Mesendoderm (in vitro differentiated cells): ENCODE results near the gene CCDC69.

Experiments
- DNase-seq: peaks from one replicate; pipeline ENCODE4 v3.0.0; 2013
- H2AK5ac ChIP-seq: 2 replicates; pipeline ENCODE4 v1.6.1; 2013; ENCODE audit warnings: low read length, inconsistent platforms
- H2BK120ac ChIP-seq: 2 replicates; pipeline ENCODE4 v1.6.1; 2013; ENCODE audit warnings: low read depth, mild to moderate bottlenecking, low read length, moderate library complexity, mixed read lengths
- H2BK15ac ChIP-seq: replicated peaks from 2 replicates; pipeline ENCODE4 v1.6.1; 2013; ENCODE audit warnings: low read depth, mild to moderate bottlenecking, moderate library complexity
- H2BK5ac ChIP-seq: 2 replicates; pipeline ENCODE4 v1.6.1; 2013; ENCODE audit warnings: low read length, inconsistent platforms
- H3K18ac ChIP-seq: 2 replicates; pipeline ENCODE4 v1.6.1; 2013; ENCODE audit warnings: mild to moderate bottlenecking, low read length, mixed read lengths
- H3K23ac ChIP-seq: one replicate; pipeline ENCODE4 v1.6.1; 2013; ENCODE audit warnings: low read length
- H3K27ac ChIP-seq: 2 replicates; pipeline ENCODE4 v1.5.1; 2013; ENCODE audit warnings: low read depth, mild to moderate bottlenecking, inconsistent platforms, low read length, moderate library complexity
- H3K27me3 ChIP-seq: 2 replicates; pipeline ENCODE4 v1.6.1; 2013; ENCODE audit warnings: low read length, control low read depth, mild to moderate bottlenecking, inconsistent platforms; ENCODE audit not compliant: insufficient read depth, poor library complexity
- H3K36me3 ChIP-seq: 2 replicates; pipeline ENCODE4 v1.6.1; 2013; ENCODE audit warnings: low read length, inconsistent platforms; ENCODE audit not compliant: control insufficient read depth, insufficient read depth
- H3K4ac ChIP-seq: one replicate; pipeline ENCODE4 v1.6.1; 2013; ENCODE audit warnings: low read depth, mild to moderate bottlenecking, low read length, moderate library complexity
- H3K4me1 ChIP-seq: 2 replicates; pipeline ENCODE4 v1.6.1; 2013; ENCODE audit warnings: low read depth, low read length, inconsistent platforms; ENCODE audit not compliant: control insufficient read depth
- H3K4me2 ChIP-seq: 2 replicates; pipeline ENCODE4 v1.6.1; 2013; ENCODE audit warnings: low read length
- H3K4me3 ChIP-seq: 2 replicates; pipeline ENCODE4 v1.5.1; 2013; ENCODE audit warnings: mild to moderate bottlenecking, low read length
- H3K56ac ChIP-seq: one replicate; pipeline ENCODE4 v1.6.1; 2013; ENCODE audit warnings: low read length
- H3K79me1 ChIP-seq: 2 replicates; pipeline ENCODE4 v1.6.1; 2013; ENCODE audit warnings: low read length, inconsistent platforms
- H3K79me2 ChIP-seq: 2 replicates; pipeline ENCODE4 v1.6.1; 2013; ENCODE audit warnings: mild to moderate bottlenecking, low read length; ENCODE audit not compliant: control insufficient read depth, insufficient read depth
- H3K9ac ChIP-seq: 2 replicates; pipeline ENCODE4 v1.6.1; 2013; ENCODE audit warnings: low read length, inconsistent platforms
- H4K5ac ChIP-seq: one replicate; pipeline ENCODE4 v1.6.1; 2013; ENCODE audit warnings: low read length
- H4K8ac ChIP-seq: one replicate; pipeline ENCODE4 v1.6.1; 2013; ENCODE audit warnings: low read depth, mild to moderate bottlenecking, control low read depth, low read length, moderate library complexity
- WGBS: extraction: QIAGEN DNeasy Blood & Tissue Kit; methylation state at CpG from one replicate; pipeline ENCODE4 v1.1.7; 2013; ENCODE audit warnings: low lambda C conversion rate, missing lambda C conversion rate; ENCODE audit not compliant: insufficient coverage; ENCODE audit errors: extremely low coverage; 5-methylcytosine and 5-hydroxymethylcytosine counted together

Gene CCDC69

DNA sequence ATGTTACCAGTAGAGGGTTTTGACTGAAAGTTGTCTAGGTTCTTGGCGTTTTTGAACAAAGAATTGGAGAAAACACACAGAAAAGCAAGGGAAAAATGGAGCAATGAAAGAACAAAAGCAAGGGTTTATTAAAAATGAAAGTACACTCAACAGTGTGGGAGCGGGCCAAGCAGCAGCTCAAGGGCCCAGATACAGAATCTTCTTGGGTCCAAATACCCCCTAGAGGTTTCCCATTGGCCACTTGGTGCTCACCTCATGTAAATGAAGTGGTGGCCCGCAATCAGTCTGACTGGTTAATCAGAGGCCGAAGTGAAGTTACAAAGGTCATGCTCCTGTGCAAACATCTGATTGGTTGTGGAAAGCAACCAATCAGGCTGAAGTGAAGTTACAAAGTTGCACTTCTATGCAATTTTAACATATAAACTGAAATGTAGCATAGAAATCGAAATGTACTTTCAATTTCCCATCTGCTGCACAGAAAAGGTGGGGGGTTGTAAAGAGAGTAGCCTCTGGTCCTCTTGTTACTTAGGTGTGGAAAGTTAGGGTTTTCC is 27.2 kb upstream of the CCDC69 start:
- H3K56ac ChIP-seq, result no peak overlapping the region
- no peak overlapping the region for H3K4me2 ChIP-seq
- H3K18ac ChIP-seq, result no peak overlapping the region
- no peak overlapping the region for H2BK15ac ChIP-seq
- peak; percentile 36 for DNase-seq
- H3K79me1 ChIP-seq, result peaks cover 4% of the 10 kb centered on the region
- H3K36me3 ChIP-seq, result no peaks in the 10 kb centered on the region
- no peaks in the 10 kb centered on the region for H3K27me3 ChIP-seq
- no peak overlapping the region for H2BK120ac ChIP-seq
- H3K4ac ChIP-seq, result no peak overlapping the region
- no peak overlapping the region for H2AK5ac ChIP-seq
- H3K4me3 ChIP-seq, result no peak overlapping the region
- no peak overlapping the region for H3K27ac ChIP-seq
- H4K8ac ChIP-seq, result no peak overlapping the region
- H4K5ac ChIP-seq, result no peak overlapping the region
- no peak overlapping the region for H3K9ac ChIP-seq
- H2BK5ac ChIP-seq, result no peak overlapping the region
- no peaks in the 10 kb centered on the region for H3K79me2 ChIP-seq
- H3K4me1 ChIP-seq, result peaks cover 2% of the 10 kb centered on the region
- WGBS, result no CpG with 5 or more reads among the region's 5 CpGs
- H3K23ac ChIP-seq, result no peak overlapping the region

DNA sequence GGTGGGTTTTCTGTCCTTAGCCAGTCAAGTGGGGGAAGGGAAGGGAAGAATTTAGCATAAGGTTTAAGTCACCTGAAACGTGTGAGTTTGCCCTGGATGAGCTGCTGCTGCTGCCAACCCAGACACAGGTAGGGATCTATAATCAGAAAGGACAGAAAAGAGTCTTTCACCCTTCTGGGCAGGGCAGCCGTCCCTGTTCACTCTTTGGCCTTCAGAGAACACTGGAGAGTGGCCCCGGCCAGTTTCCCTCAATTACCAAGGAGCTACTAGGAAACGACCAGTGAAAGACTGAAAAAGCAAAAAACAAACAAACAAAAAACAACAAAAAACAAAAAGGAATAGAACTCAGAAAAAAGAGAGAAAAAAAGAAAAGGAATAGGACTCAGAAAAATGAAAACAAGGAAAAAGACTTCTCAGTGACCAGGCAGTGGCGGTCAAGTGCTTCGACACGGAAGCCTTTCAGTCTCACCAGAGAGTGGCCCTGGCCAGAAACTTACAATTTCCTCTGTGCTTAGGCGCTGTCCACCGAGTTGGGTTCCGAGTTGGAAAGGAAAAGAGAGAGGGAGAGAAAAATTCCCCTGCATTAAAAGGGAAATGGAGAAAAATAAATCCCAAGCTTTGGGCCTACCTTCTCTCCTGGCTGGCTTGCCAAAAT is 26.6 kb upstream of the CCDC69 start:
- no peak overlapping the region for H2BK120ac ChIP-seq
- H3K56ac ChIP-seq, result no peak overlapping the region
- H4K5ac ChIP-seq, result no peak overlapping the region
- H3K27me3 ChIP-seq, result no peaks in the 10 kb centered on the region
- H3K18ac ChIP-seq, result no peak overlapping the region
- H2BK15ac ChIP-seq, result no peak overlapping the region
- H3K4ac ChIP-seq, result no peak overlapping the region
- no peaks in the 10 kb centered on the region for H3K36me3 ChIP-seq
- DNase-seq, result no peak
- H3K79me1 ChIP-seq, result peaks cover 2% of the 10 kb centered on the region
- no peaks in the 10 kb centered on the region for H3K79me2 ChIP-seq
- no peak overlapping the region for H2AK5ac ChIP-seq
- peaks cover 2% of the 10 kb centered on the region for H3K4me1 ChIP-seq
- peak overlapping the region; percentile 56 for H4K8ac ChIP-seq
- no peak overlapping the region for H3K27ac ChIP-seq
- H3K23ac ChIP-seq, result no peak overlapping the region
- no peak overlapping the region for H3K4me2 ChIP-seq
- no peak overlapping the region for H2BK5ac ChIP-seq
- WGBS, result no CpG with 5 or more reads among the region's 10 CpGs
- no peak overlapping the region for H3K4me3 ChIP-seq
- H3K9ac ChIP-seq, result no peak overlapping the region

DNA sequence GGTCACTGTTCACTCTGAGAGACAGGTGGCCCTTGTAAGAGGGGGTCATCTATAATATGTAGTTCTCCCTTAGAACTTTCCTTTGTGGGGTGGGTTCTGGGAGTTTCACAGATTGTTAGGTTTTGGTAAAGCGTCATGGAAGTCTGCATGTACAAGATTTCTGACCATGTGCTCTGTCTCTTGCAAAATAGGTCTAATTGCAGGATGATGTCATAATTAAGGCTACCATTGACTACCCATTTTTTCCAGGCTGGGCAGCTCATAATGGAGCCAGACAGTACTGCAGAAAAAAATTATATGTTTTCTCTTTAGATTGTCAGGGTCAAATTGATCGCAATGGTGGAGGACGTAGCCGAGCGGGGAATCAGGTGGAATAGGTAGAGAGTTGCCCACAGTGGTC is 25.4 kb upstream of the CCDC69 start:
- Histone ChIP-seq H3K79me1 (peaks cover 2% of the 10 kb centered on the region), H3K79me2 (no peaks in the 10 kb centered on the region), H3K23ac (no peak overlapping the region), H3K4me2 (no peak overlapping the region), H3K36me3 (no peaks in the 10 kb centered on the region), H4K5ac (no peak overlapping the region), H3K4me3 (no peak overlapping the region), H3K4me1 (peaks cover 2% of the 10 kb centered on the region), H3K27ac (no peak overlapping the region), H3K27me3 (no peaks in the 10 kb centered on the region), H3K56ac (no peak overlapping the region), H2AK5ac (no peak overlapping the region), H3K9ac (no peak overlapping the region), H4K8ac (no peak overlapping the region), H2BK5ac (no peak overlapping the region), H3K4ac (no peak overlapping the region), H2BK120ac (no peak overlapping the region), H2BK15ac (no peak overlapping the region), H3K18ac (no peak overlapping the region)
- no CpG with 5 or more reads among the region's 5 CpGs for WGBS
- no peak for DNase-seq

DNA sequence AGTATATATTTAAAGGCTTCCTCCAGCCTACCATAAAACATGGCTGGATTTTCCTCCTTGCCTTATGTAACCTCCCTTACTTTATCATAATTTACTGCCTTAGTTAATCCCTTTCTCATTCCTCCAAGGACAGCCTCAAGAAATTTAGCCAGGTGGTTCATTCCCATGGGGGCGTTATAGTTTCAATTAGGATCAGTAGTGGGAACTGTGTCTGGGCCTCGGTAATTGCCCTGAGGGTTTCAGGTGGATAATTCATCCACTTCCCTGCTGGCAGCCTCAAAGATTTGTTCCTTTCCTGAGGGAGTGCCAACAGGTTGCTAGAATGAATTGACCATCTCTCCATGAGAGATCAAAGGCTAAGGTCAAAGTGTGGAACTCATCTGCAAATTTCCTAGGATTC is 24.8 kb upstream of the CCDC69 start:
- no peak overlapping the region for H3K56ac ChIP-seq
- no peak overlapping the region for H3K9ac ChIP-seq
- no peak overlapping the region for H2BK5ac ChIP-seq
- H4K5ac ChIP-seq, result no peak overlapping the region
- no peaks in the 10 kb centered on the region for H3K27me3 ChIP-seq
- H3K27ac ChIP-seq, result no peak overlapping the region
- H3K4ac ChIP-seq, result no peak overlapping the region
- no peak overlapping the region for H2AK5ac ChIP-seq
- DNase-seq, result no peak
- H4K8ac ChIP-seq, result no peak overlapping the region
- no peak overlapping the region for H2BK120ac ChIP-seq
- no peaks in the 10 kb centered on the region for H3K79me2 ChIP-seq
- H3K18ac ChIP-seq, result no peak overlapping the region
- H3K79me1 ChIP-seq, result peaks cover 2% of the 10 kb centered on the region
- no CpG with 5 or more reads among the region's 2 CpGs for WGBS
- H2BK15ac ChIP-seq, result no peak overlapping the region
- H3K36me3 ChIP-seq, result no peaks in the 10 kb centered on the region
- no peak overlapping the region for H3K23ac ChIP-seq
- H3K4me3 ChIP-seq, result no peak overlapping the region
- no peak overlapping the region for H3K4me2 ChIP-seq
- peaks cover 2% of the 10 kb centered on the region for H3K4me1 ChIP-seq

DNA sequence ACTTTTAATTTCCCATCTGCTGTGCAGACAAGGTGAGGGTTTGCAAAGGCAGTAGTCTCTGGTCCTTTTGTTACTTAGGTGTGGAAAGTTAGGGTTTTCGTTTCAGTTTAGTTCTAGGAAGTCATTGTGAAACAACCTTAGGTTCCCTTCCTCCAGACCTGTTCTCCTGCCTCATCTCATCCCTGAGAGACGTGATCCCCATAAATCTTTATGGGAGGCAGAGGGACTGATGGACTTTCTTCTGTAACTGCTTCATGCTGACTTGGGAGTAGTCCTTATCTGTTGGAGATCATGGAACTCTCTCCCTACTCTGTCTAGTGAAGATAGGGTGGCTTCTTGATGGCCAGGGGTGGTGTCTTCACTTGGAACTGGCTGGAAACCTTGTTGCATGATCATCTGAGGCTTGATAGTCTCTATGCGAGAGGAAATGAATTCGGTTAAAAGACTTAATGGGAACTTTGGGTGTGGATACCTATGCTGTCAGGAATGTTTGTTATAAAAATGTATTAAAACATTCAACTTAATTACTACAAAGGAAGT is 21.9 kb upstream of the CCDC69 start:
- Histone ChIP-seq H3K27me3 (no peaks in the 10 kb centered on the region), H3K4me2 (no peak overlapping the region), H2BK15ac (no peak overlapping the region), H2AK5ac (no peak overlapping the region), H3K4me1 (peaks cover 4% of the 10 kb centered on the region), H3K27ac (no peak overlapping the region), H2BK120ac (no peak overlapping the region), H3K9ac (no peak overlapping the region), H3K79me2 (no peaks in the 10 kb centered on the region), H3K36me3 (no peaks in the 10 kb centered on the region), H2BK5ac (no peak overlapping the region), H4K8ac (no peak overlapping the region), H3K4me3 (no peak overlapping the region), H3K56ac (no peak overlapping the region), H3K4ac (no peak overlapping the region), H4K5ac (no peak overlapping the region), H3K23ac (no peak overlapping the region), H3K79me1 (no peaks in the 10 kb centered on the region), H3K18ac (no peak overlapping the region)
- no CpG with 5 or more reads among the region's 4 CpGs for WGBS
- no peak for DNase-seq

DNA sequence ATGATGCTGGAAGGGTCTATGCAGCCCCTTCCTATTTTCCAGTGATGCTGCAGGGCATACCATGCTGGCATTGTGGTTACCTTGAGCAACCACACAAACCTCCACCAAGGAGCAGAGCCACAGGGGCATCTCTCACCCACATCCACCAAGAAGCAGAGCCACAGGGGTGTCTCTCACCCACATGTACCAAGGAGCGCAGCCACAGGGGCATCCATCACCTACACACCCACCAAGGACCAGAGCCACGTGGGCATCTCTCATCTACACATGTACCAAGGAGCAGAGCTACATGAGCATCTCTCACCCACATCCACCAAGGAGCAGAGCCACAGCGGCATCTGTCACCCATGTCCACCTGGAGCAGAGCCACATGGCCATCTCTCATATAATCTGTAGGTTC is 20.3 kb upstream of the CCDC69 start:
- Histone ChIP-seq H3K56ac (no peak overlapping the region), H3K18ac (no peak overlapping the region), H2AK5ac (no peak overlapping the region), H3K36me3 (no peaks in the 10 kb centered on the region), H4K5ac (no peak overlapping the region), H3K27me3 (no peaks in the 10 kb centered on the region), H3K4me3 (no peak overlapping the region), H4K8ac (no peak overlapping the region), H3K4me1 (peaks cover 4% of the 10 kb centered on the region), H3K4ac (no peak overlapping the region), H3K23ac (no peak overlapping the region), H3K79me2 (no peaks in the 10 kb centered on the region), H2BK5ac (no peak overlapping the region), H2BK15ac (no peak overlapping the region), H3K79me1 (no peaks in the 10 kb centered on the region), H3K9ac (no peak overlapping the region), H3K27ac (no peak overlapping the region), H2BK120ac (no peak overlapping the region), H3K4me2 (no peak overlapping the region)
- DNase-seq, result no peak
- no CpG with 5 or more reads among the region's 3 CpGs for WGBS
